Activated naive CD4-positive, alpha-beta T cell treated with Interleukin-2 at 50 U/mL for 16 hours (primary cell): ENCODE measurements around the gene SDE2.
"Not testable (repeated sequence)": the region's sequence is repeated elsewhere in the genome, so short reads cannot be mapped to it uniquely, and the experiment has no call there.

Experiments used
- DNase-seq: peaks from one replicate; pipeline ENCODE4 v3.0.0-alpha.2; 2020

The SDE2 gene

GRCh38 chr1:225973158-225973557 lies 26.0 kb downstream of the SDE2 start:
- no peak for DNase-seq

- no peak for DNase-seq
These were observed 26.6 kb downstream of the SDE2 start for GRCh38 chr1:225972344-225973152.

GRCh38 chr1:225970592-225971157 lies 28.5 kb downstream of the SDE2 start:
- not testable (repeated sequence) for DNase-seq

GRCh38 chr1:225969751-225970150 lies 29.4 kb downstream of the SDE2 start:
- not testable (repeated sequence) for DNase-seq

GRCh38 chr1:225965231-225965630 lies 33.9 kb downstream of the SDE2 start:
- DNase-seq: no peak

GRCh38 chr1:225963735-225964530 lies 35.2 kb downstream of the SDE2 start:
- no peak for DNase-seq

GRCh38 chr1:225962440-225962975 lies 36.6 kb downstream of the SDE2 start:
- DNase-seq: peak; percentile 60

- DNase-seq: no peak
These were observed 37.3 kb downstream of the SDE2 start for GRCh38 chr1:225961659-225962439.

- DNase-seq: no peak
These were observed 41.1 kb downstream of the SDE2 start for GRCh38 chr1:225958041-225958440.

GRCh38 chr1:225954753-225955152 lies 44.4 kb downstream of the SDE2 start:
- DNase-seq: no peak

GRCh38 chr1:225953315-225953714 lies 45.8 kb downstream of the SDE2 start:
- no peak for DNase-seq

GRCh38 chr1:225950905-225951497 lies 48.1 kb downstream of the SDE2 start:
- DNase-seq: no peak

GRCh38 chr1:225949041-225949440 lies 50.1 kb downstream of the SDE2 start:
- no peak for DNase-seq

- no peak for DNase-seq
These were observed 52.3 kb downstream of the SDE2 start for GRCh38 chr1:225946803-225947202.

GRCh38 chr1:225946082-225946620 lies 53.0 kb downstream of the SDE2 start:
- DNase-seq: no peak

GRCh38 chr1:225945564-225945963 lies 53.6 kb downstream of the SDE2 start:
- no peak for DNase-seq

- no peak for DNase-seq
These were observed 54.2 kb downstream of the SDE2 start for GRCh38 chr1:225944951-225945350.

- DNase-seq: no peak
These were observed 54.8 kb downstream of the SDE2 start for GRCh38 chr1:225944387-225944786.

GRCh38 chr1:225943582-225943981 lies 55.6 kb downstream of the SDE2 start:
- DNase-seq: no peak

- DNase-seq: no peak
These were observed 56.6 kb downstream of the SDE2 start for GRCh38 chr1:225942574-225942973.

GRCh38 chr1:225941942-225942222 lies 57.3 kb downstream of the SDE2 start:
- no peak for DNase-seq
